ENCODE measurements around the gene ADGRG7.

The ADGRG7 gene

DNA sequence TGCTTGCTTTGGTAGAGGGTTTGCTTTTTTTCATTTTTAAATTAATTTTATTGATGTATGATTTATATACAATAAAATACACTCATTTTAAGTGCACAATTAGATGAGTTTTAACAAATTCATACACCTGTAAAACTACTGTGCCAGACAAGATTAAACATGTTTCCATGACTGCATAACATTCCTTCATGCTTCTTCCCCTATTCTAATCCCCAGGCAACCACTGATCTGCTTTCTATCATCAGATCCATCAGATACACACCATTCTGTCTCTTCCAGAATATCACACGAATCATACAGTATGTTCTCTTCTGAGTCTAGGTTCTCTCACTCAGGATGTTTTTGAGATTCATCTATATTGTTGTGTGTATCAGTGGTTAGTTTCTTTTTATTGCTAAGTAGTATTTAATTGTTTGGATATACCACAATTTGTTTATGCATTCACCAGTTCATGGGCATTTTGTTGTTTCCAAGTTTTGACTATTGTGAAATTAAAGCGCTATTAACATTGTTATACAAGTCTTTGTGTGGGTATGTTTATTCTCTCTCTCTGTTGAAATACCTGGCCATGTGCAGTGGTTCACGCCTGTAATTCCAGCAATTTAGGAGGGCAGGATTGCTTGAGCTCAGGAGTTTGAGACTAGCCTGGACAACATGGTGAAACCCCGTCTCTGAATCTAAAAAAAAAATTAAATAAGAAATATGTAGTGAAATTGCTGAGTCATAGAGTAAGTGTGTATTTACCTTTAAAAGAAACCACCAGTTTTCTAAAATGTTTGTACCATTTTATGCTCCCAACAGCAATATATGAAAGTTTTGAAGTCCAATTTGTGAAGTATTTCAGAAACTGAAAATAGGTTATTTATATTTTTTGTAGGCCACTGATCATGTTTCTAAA, 92.9 kb downstream of the ADGRG7 start:
- no peak for DNase-seq (ENCODE audit: low spot score)

GRCh38 chr3:100702980-100703345, 93.6 kb downstream of the ADGRG7 start:
- no peak for DNase-seq (ENCODE audit: low spot score)

GRCh38 chr3:100703865-100704264, 94.5 kb downstream of the ADGRG7 start:
- no peak for DNase-seq (ENCODE audit: low spot score)

DNA sequence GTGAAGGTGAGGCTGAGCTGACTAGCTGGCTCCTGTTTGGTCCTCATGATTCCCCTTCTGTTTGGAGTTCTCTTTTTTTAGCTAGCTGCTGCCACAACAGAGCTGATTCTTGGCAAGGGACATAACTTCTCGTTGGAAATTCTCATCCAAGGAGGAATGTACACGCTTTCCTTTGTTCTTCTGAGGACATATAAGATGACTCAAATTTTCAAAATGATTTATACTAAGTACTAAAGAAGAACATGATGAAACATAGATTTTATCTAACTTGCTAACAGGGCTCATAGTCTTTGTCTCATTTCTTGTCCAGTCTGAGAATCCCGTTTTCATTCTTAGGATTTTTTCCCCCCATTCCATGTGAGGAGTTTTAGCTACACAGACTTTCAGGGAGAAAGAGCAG, 97.0 kb downstream of the ADGRG7 start:
- DNase-seq (ENCODE audit: low spot score): no peak

DNA sequence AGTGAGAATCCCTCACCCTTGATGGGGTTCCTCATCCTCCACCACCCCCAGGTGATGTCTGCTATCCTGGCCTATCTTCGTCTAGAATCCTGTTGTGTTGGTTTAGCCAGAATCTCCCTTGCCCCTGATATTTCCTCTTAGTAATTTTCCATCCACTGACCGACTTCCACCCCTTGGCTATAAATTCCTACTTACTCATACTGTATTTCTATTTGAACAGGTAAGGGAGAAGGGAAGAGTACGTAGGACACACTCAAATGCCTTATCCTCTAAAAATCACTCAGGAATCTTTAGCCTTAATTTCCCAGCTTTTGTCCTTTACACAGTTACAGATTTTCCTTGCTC, 99.2 kb downstream of the ADGRG7 start:
- no peak for DNase-seq (ENCODE audit: low spot score)

GRCh38 chr3:100708989-100709841, 99.8 kb downstream of the ADGRG7 start, which contains the start of gene TFG:
Gene TFG (plus strand): TSS chr3:100709494. CDS start chr3:100713686, 4,192 bp downstream.
- peak; percentile 97 for DNase-seq (ENCODE audit: low spot score)

DNA sequence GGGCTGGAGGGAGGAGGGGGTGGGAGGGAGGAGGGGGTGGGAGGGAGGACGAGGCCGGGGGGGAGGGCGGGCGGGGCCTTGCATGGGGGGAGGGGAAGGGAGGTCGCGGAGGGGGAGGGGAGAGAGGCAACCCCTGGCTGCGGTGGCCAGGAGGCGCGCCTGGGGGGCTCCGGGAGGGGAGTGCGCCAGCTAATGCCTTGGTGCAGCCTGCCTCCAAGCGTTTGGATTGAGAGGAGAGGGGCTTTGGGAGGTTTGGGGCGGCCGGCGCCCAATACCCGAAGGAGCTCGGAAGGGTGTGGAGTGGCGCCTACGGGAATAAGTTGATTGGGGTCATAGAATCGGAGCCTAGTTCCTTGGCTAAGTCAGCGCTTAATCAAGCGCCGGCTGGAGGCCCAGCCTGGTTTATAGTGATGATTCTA, 100.5 kb downstream of the ADGRG7 start:
- peak; percentile 16 for DNase-seq (ENCODE audit: low spot score)

DNA sequence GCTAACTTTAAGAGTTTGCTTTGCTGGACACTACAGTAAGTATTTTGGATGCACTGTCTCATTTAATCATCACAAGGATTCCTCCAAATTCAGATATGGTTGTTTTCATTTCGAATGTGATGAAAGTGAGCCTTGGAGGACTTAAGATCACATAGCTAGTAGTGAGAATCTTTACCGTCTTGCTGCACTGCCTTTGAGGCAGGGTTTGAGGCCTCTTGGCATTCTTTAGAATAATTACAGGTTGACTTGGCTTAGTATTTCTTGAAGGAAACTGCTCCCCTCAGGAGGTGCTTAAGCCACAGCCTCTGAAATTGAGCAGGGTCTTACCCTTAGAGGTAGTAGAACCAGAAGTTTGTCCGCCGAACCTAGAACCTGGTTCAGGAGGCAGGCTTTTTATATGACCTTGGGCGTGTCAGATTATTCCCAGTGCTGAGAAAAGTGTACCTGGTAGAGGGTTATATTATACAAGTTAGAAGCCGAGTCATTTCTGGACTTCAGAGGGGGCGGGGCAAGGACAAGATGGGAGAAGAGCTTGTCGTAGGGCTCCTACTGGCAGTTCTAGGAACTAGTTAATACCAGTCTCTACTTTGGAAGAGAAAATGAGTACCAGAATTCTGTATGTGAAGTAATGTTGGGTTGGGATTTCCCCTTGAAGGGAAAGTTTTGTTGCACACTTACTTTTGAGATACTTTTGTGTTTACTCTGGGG, 101.0 kb downstream of the ADGRG7 start:
- DNase-seq (ENCODE audit: low spot score): peak; percentile 56

GRCh38 chr3:100715176-100715575, 105.8 kb downstream of the ADGRG7 start:
- no peak for DNase-seq (ENCODE audit: low spot score)

DNA sequence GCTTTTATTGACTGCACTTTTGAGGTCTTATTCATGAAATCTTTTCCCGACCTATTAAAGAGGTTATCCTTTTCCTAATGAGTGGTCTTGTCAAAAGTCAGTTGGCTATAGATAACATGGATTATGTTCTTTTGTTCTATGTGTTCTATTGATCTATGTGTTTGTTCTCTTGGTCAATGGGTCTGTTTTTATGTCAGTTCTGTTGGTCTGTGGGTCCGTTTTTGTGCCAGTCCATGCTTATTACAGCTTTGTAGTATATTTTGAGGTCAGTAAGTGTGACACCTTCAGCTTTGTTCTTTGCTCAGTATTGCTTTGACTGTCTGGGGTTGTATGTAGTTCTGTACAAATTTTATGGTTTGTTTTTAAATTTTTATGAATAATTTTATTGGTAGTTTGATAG, 107.7 kb downstream of the ADGRG7 start:
- no peak for DNase-seq (ENCODE audit: low spot score)

- DNase-seq (ENCODE audit: low spot score): no peak
Observed at GRCh38 chr3:100717637-100718487, 108.5 kb downstream of the ADGRG7 start.

DNA sequence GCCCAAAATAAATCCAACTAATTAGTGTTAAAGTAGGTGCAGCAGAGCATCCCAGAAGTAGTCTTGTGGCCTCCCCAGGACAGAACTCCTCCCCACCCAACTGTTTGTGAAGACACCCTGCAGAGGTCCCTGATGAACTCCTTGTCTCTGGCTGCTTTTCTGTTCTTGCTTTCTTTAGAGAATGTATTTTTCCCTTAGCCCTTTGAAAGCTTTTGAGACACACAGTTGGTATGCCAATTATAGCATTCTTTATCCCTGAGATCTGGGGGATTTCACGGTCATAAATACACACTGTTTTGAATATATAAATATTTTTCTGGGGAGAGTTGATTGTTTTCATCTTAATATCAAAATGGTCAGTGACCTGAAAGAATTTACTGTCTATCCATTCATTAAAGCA, 109.7 kb downstream of the ADGRG7 start:
- DNase-seq (ENCODE audit: low spot score): no peak

DNA sequence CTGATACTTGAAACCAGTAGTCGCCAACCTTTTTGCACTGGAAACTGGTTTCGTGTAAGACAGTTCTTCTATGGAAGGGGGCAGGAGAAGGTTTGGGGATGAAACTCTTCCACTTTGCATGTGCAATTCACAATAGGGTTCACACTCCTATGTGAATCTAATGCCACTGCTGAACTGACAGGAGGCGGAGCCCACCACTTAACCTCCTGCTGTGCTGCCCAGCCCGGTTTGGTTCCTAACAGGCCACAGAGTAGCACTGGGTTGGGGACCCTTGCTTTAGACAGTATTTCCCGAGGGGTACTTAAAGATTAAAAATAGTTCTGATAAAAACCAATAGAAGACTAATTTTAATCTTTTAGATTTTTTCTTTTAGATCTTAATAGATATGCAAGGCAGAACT, 111.0 kb downstream of the ADGRG7 start:
- no peak for DNase-seq (ENCODE audit: low spot score)

- DNase-seq (ENCODE audit: low spot score): no peak
Observed at GRCh38 chr3:100725935-100726513, 116.6 kb downstream of the ADGRG7 start.

DNA sequence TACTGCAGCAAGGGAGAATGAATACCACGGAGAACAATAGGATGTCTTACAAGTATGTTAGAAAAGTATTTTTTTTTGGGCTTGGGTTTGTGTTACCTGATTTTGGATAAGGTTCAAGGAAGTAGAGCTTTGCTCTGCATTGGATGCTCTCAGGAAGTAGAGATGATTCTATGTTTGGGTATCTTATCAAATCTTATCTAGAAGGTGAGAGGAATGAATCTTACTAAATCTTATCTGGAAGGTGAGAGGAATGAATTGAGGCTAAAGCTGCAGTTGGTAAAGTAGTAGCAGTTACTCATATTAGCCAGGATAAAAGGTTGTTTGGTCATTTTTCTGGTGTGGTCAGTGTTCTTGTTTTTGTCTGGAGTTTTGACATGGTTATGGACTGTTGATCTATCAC, 117.3 kb downstream of the ADGRG7 start:
- no peak for DNase-seq (ENCODE audit: low spot score)

DNA sequence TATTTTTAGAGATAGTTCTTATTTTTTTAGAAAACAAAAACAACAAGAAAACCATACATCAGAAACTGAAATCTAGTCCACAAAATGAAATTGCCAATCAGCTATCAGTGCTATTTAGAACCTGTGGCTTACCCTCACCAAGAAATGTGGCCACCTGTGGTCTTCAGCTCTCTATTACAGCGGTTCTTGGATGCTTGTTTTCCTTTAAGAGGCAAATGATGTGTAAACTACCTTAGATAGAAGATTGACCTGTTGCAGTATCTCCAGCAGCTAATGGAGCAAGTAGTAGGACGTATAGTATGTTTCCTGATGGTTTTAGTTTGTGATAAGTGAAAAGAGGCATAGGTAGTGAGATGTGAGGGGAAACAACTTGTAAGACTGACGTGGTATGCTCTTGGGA, 121.1 kb downstream of the ADGRG7 start:
- DNase-seq (ENCODE audit: low spot score): no peak

DNA sequence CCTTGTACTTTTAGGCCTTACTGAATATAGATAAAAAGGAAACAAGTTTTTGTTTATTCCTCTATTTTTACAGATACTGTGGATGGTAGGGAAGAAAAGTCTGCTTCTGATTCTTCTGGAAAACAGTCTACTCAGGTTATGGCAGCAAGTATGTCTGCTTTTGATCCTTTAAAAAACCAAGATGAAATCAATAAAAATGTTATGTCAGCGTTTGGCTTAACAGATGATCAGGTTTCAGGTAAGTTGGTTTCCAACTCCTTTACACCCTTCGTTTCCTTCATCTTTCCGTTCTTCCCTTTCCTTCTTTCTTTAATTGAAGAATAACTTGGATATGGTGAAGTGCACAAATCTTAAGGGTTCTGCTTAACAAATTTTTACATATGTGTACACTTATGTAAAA, 123.0 kb downstream of the ADGRG7 start:
- DNase-seq (ENCODE audit: low spot score): no peak

DNA sequence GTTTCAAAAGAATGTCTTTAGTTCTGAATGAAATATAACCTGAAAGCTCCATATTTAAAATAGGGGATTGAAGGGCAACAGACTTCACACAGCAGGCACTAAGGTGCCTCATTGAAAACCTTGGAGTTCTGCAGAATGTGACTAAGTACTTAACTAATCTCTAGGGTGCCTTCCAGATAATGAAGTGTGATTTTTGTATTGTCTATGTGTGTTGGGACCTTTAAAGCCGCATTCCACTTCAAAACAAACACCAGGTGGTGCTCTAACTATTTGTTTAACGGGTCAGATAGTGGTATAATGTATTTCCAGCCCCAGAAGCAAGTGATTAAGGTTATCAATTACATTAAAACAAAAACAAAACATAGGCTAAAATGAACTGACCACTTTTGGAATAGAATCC, 127.9 kb downstream of the ADGRG7 start:
- no peak for DNase-seq (ENCODE audit: low spot score)

GRCh38 chr3:100740207-100740606, 130.8 kb downstream of the ADGRG7 start:
- no peak for DNase-seq (ENCODE audit: low spot score)

DNA sequence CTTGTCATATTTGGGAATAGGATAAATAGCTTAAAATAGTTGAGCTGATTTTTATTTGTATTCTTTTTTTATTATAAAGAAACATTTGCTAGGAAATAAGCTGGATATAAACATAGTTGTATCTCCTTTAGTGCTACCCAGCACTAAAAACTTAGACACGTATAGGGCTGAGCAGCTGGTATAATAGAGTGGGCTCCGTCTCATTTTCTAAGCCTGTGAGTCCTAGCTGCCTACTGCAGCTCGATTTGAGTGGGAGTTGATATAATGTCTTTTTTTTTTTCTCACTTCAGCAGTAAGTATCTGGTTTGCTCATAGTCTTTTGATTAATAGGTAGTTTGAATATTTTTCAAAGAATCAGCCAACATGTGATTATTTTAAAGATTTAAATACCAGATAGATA, 134.1 kb downstream of the ADGRG7 start:
- no peak for DNase-seq (ENCODE audit: low spot score)

- DNase-seq (ENCODE audit: low spot score): no peak
Observed at GRCh38 chr3:100744671-100745070, 135.3 kb downstream of the ADGRG7 start.
